ENCODE results near the gene CEP68. TPM values are rescaled to one million over a fixed set of nuclear protein-coding genes. Genes with fewer than 3 reads are reported as not detected.

CEP68 gene
- total RNA-seq, 2 experiments from 2014 or later = 12.8 to 13.3 TPM

- H3K27ac Mint-ChIP-seq = no peak overlapping the region
- POLR2A ChIA-PET = interaction anchor here (1.1 to 1.7 kb wide), 2 partner anchors 35 to 106 kb away, joined by 3 read pairs; no protein-coding TSS in a partner anchor
Measured at GRCh38 chr2:65023742-65024141, 32.5 kb upstream of the CEP68 start.

GRCh38 chr2:65024149-65024829 lies 31.9 kb upstream of the CEP68 start:
- POLR2A ChIA-PET = interaction anchor here (1.1 to 1.7 kb wide), 2 partner anchors 36 to 105 kb away, joined by 3 read pairs; no protein-coding TSS in a partner anchor
- H3K4me1 Mint-ChIP-seq = no peaks in the 10 kb centered on the region

More at GRCh38 chr2:65023742-65024141, 32.5 kb upstream of the CEP68 start:
- Mint-ChIP-seq H3K36me3 (ENCODE audit: low read depth) (peaks cover 28% of the 10 kb centered on the region), H3K27me3 (no peaks in the 10 kb centered on the region), H3K4me1 (no peaks in the 10 kb centered on the region), H3K9me3 (no peaks in the 10 kb centered on the region), H3K4me3 (no peak overlapping the region)
- DNase-seq = no peak
- CTCF ChIA-PET = interaction anchor here (1.3 kb wide), 1 partner anchor 106 kb away, joined by 5 read pairs; no protein-coding TSS in a partner anchor

GRCh38 chr2:65025453-65026123 lies 30.6 kb upstream of the CEP68 start:
- Mint-ChIP-seq H3K4me1 (peaks cover 1% of the 10 kb centered on the region), H3K4me3 (no peak overlapping the region), H3K9me3 (no peaks in the 10 kb centered on the region), H3K36me3 (ENCODE audit: low read depth) (peaks cover 16% of the 10 kb centered on the region), H3K27ac (no peak overlapping the region), H3K27me3 (no peaks in the 10 kb centered on the region)
- DNase-seq = no peak
- POLR2A ChIA-PET = interaction anchor here (1.7 kb wide), 1 partner anchor 37 kb away, joined by 3 read pairs; no protein-coding TSS in a partner anchor
- CTCF ChIA-PET = interaction anchor here (0.6 to 0.8 kb wide), 2 partner anchors 17 to 548 kb away, joined by 3 to 7 read pairs; no protein-coding TSS in a partner anchor

More at GRCh38 chr2:65024149-65024829, 31.9 kb upstream of the CEP68 start:
- Mint-ChIP-seq H3K27me3 (no peaks in the 10 kb centered on the region), H3K9me3 (no peaks in the 10 kb centered on the region), H3K4me3 (no peak overlapping the region), H3K27ac (no peak overlapping the region), H3K36me3 (ENCODE audit: low read depth) (peaks cover 23% of the 10 kb centered on the region)
- CTCF ChIA-PET = interaction anchor here (1.3 kb wide), 1 partner anchor 106 kb away, joined by 5 read pairs; no protein-coding TSS in a partner anchor
- DNase-seq = no peak

DNA sequence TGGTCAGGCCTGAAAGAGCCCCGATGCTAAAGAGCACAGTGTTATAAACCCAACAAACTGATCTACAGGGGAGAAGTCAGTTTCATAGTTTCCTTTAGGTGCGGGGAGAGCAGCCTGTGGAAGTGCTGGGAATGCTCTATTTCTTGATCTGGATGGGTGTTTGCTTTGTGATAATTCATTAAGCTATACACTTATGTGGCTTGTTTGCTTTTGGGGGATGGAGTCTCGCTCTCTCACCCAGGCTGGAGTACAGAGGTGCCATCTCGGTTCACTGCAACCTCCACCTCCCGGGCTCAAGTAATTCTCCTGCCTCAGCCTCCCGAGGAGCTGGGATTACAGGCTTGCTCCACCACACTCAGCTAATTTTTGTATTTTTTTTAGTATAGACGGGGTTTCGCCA lies 30.1 kb upstream of the CEP68 start:
- Mint-ChIP-seq H3K4me3 (no peak overlapping the region), H3K27ac (no peak overlapping the region), H3K4me1 (peaks cover 7% of the 10 kb centered on the region), H3K9me3 (no peaks in the 10 kb centered on the region), H3K36me3 (ENCODE audit: low read depth) (peaks cover 16% of the 10 kb centered on the region), H3K27me3 (no peaks in the 10 kb centered on the region)
- DNase-seq = no peak
- ChIA-PET POLR2A (no interaction called here), CTCF (interaction anchor here (0.8 kb wide), 1 partner anchor 16 kb away, joined by 3 read pairs; no protein-coding TSS in a partner anchor)

DNA sequence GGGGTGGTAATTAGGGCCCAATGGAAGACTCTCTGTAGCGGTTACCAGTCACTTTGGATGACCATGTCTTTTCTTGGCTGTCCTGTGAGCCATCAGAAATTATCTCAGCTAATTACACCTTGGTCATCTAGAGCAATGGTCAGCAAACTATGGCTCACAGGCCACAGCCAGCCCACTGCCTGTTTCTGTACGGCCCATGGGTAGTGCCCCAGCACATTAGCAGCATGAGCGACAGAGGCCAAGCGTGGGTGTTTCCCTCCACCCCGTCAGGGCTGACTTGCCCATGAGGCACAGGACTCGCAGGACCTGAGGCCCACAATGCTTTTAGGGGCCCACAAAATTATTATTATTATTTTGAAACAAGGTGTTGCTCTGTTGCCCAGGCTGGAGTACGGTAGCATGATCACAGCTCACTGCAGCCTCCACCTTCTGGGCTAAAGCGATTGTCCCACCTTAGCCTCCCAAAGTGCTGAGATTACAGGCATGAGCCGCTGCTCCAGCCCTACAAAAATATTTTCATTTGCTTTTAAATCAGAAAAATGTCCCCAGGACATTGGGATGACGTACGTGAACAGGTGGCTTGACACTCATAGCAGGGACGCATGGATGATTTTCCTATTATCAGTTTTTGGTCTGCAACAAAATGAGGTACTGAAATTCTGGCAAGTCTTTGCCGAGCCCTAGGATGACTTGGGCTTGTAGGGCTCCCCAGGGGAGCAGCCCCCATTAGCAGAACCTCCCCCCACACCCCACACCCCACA lies 29.3 kb upstream of the CEP68 start:
- CTCF ChIA-PET = no interaction called here
- Mint-ChIP-seq H3K4me3 (no peak overlapping the region), H3K4me1 (peaks cover 14% of the 10 kb centered on the region), H3K27ac (no peak overlapping the region), H3K27me3 (no peaks in the 10 kb centered on the region), H3K9me3 (no peaks in the 10 kb centered on the region), H3K36me3 (ENCODE audit: low read depth) (peaks cover 10% of the 10 kb centered on the region)
- no peak for DNase-seq
- POLR2A ChIA-PET = no interaction called here

DNA sequence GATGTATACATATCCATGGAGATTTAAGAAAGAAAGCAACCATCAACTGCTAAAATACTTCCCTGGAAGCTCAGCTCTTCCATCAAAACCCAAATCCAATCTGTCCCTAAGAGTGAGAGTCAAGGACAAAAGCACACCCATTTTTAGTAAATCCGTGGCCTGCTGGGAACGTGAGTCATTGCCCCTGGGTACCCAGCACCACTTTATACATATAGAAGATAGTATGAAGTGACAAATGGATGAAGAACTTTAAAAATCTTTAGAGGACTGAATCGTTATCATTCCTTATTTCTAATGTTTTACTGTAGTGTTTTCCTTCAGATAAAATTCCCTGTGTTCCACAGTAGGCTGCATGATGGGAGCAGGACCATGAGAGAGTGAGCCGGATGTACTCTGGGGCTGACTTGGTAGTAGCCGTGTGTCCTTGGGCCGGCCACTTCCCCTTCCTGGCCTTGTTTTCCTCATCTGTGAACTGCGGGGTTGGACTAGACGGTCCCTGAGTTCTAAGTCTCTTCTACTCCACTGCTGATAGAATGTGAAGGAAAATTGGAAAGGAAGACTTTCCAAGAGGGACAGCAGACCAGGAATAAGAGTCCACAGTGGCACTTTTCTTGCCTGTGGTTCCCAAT lies 28.5 kb upstream of the CEP68 start:
- no peak for DNase-seq
- Mint-ChIP-seq H3K27ac (no peak overlapping the region), H3K4me1 (peaks cover 23% of the 10 kb centered on the region), H3K36me3 (ENCODE audit: low read depth) (peaks cover 2% of the 10 kb centered on the region), H3K9me3 (no peaks in the 10 kb centered on the region), H3K27me3 (no peaks in the 10 kb centered on the region), H3K4me3 (no peak overlapping the region)
- ChIA-PET CTCF (interaction anchor here (0.6 kb wide), 1 partner anchor 24 kb away, joined by 3 read pairs; no protein-coding TSS in a partner anchor), POLR2A (no interaction called here)

DNA sequence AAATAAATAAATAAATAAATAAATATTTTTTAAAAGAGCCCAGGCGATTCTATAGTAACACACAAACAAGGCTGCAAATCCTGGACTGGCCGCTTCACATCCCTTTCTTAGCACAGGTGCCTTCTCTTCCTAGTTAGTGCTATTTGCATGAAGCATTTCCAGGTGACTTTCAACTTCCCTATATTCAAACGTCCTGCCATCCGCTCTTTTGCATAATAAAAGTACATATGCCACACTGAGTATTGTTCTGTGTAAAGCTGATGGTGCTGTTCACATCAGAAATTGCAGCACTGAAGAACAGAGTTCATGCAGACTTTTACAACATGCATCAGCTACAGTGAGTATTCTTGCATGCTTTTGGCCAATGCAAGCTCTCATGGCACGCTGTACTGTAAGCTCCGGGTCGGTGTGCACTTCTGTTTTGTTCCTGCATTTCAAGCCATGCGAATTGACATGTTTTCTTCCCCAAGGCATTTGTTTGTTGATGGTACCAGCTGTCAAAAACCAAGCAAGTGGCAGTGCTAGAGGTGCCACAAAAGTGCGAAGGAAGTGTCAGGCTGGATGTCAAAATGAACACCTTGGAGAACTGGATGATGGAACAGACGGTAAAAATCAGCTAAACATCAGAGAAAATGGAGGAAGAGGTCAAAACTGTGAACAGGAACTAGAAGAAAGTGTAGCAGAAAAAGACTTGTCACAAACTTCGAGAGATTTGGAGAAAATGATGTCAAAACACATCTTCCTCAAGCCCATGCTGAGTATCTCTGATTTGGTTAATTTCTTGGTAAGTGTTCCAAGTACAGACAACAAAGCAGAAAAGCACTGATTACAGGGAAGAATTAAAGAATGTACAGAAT lies 25.5 kb upstream of the CEP68 start:
- Mint-ChIP-seq H3K4me1 (peaks cover 23% of the 10 kb centered on the region), H3K27me3 (no peaks in the 10 kb centered on the region), H3K4me3 (no peak overlapping the region), H3K27ac (no peak overlapping the region), H3K36me3 (ENCODE audit: low read depth) (no peaks in the 10 kb centered on the region), H3K9me3 (no peaks in the 10 kb centered on the region)
- no peak for DNase-seq
- CTCF ChIA-PET = interaction anchor here (0.7 to 6.2 kb wide), 3 partner anchors 38 to 117 kb away, joined by 3 to 53 read pairs (median 3); no protein-coding TSS in a partner anchor
- POLR2A ChIA-PET = interaction anchor here (0.7 to 1.6 kb wide), 4 partner anchors 25 to 113 kb away, joined by 3 to 6 read pairs (median 4); partner anchors contain the start of genes CEP68 and RAB1A

DNA sequence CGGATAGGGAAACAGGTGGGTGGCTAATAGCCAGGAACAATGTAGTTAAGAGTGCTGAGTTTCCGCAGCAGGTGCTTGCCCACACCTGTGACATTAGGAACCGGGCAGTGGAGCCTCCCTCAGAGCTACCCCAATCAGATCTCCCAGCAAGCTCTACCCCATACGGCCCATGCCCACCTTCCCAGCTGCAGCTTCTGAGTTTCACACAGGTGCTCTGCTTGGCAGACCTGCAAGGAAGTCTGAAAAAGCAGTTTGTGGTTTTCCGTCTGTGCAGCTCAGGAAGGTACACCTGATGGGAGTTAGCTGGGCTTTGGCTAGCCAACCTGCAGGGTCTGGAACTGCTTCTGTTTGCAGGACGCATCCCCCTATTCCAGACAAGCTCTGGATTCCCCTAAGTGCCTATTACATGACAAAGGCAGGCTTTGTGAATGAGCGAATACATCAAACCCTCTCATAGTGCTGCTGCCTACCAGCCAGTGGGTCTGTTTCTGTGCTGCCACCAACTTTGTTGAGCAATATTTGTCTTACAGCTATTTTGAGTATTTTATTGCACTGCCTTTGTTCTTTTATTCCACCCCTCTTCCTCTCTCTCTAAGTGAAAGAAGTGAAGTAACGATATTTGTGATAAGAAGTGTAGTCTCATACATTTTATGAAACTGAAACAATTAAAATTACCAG lies 24.7 kb upstream of the CEP68 start:
- H3K36me3 Mint-ChIP-seq (ENCODE audit: low read depth) = no peaks in the 10 kb centered on the region
- ChIA-PET POLR2A (interaction anchor here (0.7 to 1.6 kb wide), 5 partner anchors 13 to 114 kb away, joined by 3 to 6 read pairs (median 4); partner anchors contain the start of genes CEP68 and RAB1A), CTCF (interaction anchor here (0.7 to 6.2 kb wide), 2 partner anchors 114 to 117 kb away, joined by 3 to 53 read pairs; no protein-coding TSS in a partner anchor)
- peaks cover 23% of the 10 kb centered on the region for H3K4me1 Mint-ChIP-seq
- no peak overlapping the region for H3K27ac Mint-ChIP-seq
- DNase-seq = no peak
- no peak overlapping the region for H3K4me3 Mint-ChIP-seq
- H3K9me3 Mint-ChIP-seq = no peaks in the 10 kb centered on the region
- no peaks in the 10 kb centered on the region for H3K27me3 Mint-ChIP-seq

- ChIA-PET POLR2A (interaction anchor here (0.7 to 1.6 kb wide), 4 partner anchors 12 to 195 kb away, joined by 3 to 4 read pairs (median 4); partner anchors contain the start of genes ACTR2 and RAB1A), CTCF (interaction anchor here (0.7 to 6.2 kb wide), 5 partner anchors 11 to 155 kb away, joined by 3 to 53 read pairs (median 3); partner anchors contain the start of gene CEP68)
- Mint-ChIP-seq H3K4me1 (peaks cover 23% of the 10 kb centered on the region), H3K36me3 (ENCODE audit: low read depth) (no peaks in the 10 kb centered on the region), H3K27ac (no peak overlapping the region), H3K27me3 (no peaks in the 10 kb centered on the region), H3K9me3 (no peaks in the 10 kb centered on the region), H3K4me3 (no peak overlapping the region)
- DNase-seq = no peak
Measured at GRCh38 chr2:65032019-65032975, 23.9 kb upstream of the CEP68 start.

DNA sequence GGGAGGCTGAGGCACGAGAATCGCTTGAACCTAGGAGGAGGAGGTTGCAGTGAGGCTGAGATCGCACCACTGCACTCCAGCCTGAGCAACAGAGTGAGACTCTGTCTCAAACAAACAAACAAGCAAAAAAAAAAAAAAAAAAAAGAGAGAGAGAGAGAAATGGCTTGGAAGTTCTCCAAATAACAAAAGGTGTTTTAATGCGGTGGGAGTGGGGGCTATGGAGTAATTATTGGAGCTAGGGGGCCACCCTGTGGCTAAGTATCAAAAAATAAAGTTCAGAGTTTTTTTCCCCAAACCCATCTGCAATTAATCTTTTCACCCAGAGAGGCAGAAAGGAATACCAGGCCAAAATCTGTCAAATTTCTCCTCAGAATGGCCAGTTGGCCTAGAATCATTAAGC lies 23.0 kb upstream of the CEP68 start:
- H3K27me3 Mint-ChIP-seq = no peaks in the 10 kb centered on the region
- H3K27ac Mint-ChIP-seq = no peak overlapping the region
- H3K9me3 Mint-ChIP-seq = no peaks in the 10 kb centered on the region
- no peaks in the 10 kb centered on the region for H3K36me3 Mint-ChIP-seq (ENCODE audit: low read depth)
- no peak for DNase-seq
- CTCF ChIA-PET = interaction anchor here (0.7 to 6.2 kb wide), 11 partner anchors 10 to 173 kb away, joined by 3 to 53 read pairs (median 4); partner anchors contain the start of gene CEP68
- POLR2A ChIA-PET = interaction anchor here (0.6 to 1.3 kb wide), 3 partner anchors 22 to 194 kb away, joined by 3 to 5 read pairs (median 3); partner anchors contain the start of gene ACTR2
- H3K4me3 Mint-ChIP-seq = no peak overlapping the region
- H3K4me1 Mint-ChIP-seq = peaks cover 23% of the 10 kb centered on the region

Measured in activated CD4-positive, alpha-beta memory T cell treated with anti-CD3 and anti-CD28 coated beads, Interleukin-2, amount 10 ng/mL, durations not matched to agents 7 days and 5 days (primary cell).